Measurements from ENCODE around the gene ARHGAP6.
"Not testable (repeated sequence)": the region's sequence is repeated elsewhere in the genome, so short reads cannot be mapped to it uniquely, and the experiment has no call there.

ARHGAP6 gene

DNA sequence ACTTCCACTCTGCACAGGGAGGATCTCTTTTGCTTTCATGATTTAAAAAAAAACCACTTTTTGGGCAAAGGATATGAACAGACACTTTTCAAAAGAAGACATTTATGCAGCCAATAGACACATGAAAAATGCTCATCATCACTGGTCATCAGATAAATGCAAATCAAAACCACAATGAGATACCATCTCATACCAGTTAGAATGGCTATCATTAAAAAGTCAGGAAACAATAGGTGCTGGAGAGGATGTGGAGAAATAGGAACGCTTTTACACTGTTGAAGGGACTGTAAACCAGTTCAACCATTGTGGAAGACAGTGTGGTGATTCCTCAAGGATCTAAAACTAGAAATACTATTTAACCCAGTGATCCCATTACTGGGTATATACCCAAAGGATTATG, 87.4 kb downstream of the ARHGAP6 start:
- in situ Hi-C loops (cut with HindIII; ENCODE audit: low sequenced_read_pairs) = not testable (repeated sequence)

DNA sequence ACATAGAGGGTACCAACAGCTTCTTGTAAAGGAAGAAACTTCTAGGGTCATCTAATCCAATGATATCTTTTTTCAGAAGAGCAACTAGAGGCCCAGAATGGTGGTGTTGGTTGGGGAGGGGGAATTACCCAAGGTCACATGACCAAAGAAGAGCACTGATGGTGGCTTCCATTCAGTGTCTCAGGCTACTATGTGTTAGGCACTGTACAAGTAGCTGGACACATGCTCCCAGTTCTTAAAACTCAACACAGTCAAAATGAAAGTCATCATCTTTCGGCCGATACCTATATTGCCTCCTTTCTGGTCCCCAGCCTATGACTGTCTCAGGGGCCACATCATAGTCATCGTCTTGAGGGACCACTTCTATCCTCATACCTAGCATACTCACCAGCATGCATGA, 88.1 kb downstream of the ARHGAP6 start:
- in situ Hi-C loops (cut with HindIII; ENCODE audit: low sequenced_read_pairs) = no loop called here

- in situ Hi-C loops (cut with HindIII; ENCODE audit: low sequenced_read_pairs) = no loop called here
Observed at GRCh38 chrX:11575332-11575731, 90.4 kb downstream of the ARHGAP6 start.

DNA sequence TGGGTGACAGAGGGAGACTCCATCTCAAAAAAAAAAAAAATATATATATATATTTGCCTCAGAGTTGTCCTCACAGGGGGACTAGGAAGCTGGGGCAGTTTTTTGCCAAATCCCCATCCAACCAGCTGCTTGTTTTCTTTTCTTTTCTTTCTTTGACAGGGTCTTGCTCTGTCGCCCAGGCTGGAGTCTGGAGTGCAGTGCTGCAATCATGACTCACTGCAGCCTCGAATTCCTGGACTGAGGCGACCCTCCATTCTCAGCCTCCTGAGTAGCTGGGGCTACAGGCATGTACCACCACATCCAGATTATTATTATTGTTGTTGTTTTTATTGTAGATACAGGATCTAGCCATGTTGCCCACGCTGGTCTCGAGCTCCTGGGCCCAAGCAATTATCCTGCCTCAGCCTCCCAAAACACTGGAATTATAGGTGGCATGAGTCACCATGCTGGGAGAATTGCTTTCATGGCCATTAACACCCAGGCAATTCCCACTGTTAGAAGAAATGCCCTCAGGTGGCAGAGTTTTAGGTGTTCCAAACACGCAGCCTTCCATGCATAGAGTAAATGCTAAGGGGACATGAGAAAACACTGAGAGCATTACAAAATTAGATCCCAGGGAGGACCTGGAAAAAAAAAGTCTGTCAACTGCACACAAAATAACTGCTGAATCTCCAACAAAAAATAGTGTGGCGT, 98.0 kb downstream of the ARHGAP6 start:
- in situ Hi-C loops (cut with HindIII; ENCODE audit: low sequenced_read_pairs) = no loop called here

- in situ Hi-C loops (cut with HindIII; ENCODE audit: low sequenced_read_pairs) = no loop called here
Observed at GRCh38 chrX:11566789-11567188, 98.9 kb downstream of the ARHGAP6 start.

DNA sequence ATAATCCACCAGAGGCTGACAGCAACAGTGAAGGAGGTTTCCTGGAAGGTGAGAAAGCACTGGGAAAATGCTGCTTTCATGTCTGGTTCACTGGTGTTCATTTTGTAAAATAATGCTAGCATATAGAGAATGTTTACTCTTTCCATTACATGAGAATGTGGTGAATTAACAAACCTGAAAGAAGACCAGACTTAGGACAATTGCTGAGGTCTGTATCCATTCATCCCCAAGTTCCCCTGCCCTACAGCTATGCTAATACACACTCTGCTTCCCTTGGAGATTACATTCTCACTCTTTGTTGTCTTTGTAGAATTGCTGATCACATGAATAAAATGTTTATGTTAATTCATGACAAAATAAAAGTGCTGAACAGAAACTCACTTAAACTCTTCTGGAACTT, 99.5 kb downstream of the ARHGAP6 start:
- in situ Hi-C loops (cut with HindIII; ENCODE audit: low sequenced_read_pairs) = no loop called here

GRCh38 chrX:11564546-11564945, 101.2 kb downstream of the ARHGAP6 start:
- in situ Hi-C loops (cut with HindIII; ENCODE audit: low sequenced_read_pairs) = no loop called here

- in situ Hi-C loops (cut with HindIII; ENCODE audit: low sequenced_read_pairs) = no loop called here
Observed at GRCh38 chrX:11562570-11562969, 103.2 kb downstream of the ARHGAP6 start.

GRCh38 chrX:11558972-11559371, 106.7 kb downstream of the ARHGAP6 start:
- in situ Hi-C loops (cut with HindIII; ENCODE audit: low sequenced_read_pairs) = no loop called here

DNA sequence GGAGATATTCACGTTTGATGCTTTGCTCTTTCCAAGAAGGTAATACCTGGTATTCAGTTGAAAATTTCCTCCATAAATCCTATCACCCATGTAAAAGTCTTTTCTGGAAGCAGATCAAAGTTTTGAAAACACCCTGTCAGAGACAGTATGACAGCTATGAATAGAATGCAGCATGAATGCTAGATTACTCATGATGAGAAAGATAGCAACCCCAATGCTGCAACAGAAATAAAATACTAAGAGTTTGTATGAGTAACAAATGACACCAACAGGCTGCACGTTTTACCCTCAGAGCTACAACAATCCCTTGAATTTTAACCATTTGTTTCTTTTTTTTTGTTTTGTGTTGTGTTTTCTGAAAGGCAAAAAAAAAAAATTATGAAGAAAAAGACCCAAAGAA, 108.6 kb downstream of the ARHGAP6 start:
- in situ Hi-C loops (cut with HindIII; ENCODE audit: low sequenced_read_pairs) = no loop called here

DNA sequence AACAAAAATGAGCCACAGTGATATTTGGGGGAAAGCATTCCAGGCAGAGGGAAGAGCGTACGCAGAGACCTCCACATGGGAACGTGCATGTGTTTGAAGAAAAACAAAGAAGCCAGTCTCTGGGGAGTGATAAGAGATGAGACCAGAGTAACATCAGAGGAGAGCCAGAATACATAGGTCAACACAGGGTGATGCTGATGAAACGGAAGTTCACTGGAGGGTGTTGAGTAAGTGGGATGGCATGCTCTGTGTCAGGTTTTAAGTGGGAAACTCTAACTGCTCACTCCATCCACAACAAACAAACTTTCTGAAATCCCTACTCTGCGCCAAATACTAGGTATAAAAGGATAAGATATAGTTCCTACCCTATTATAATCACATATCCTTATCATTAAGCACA, 110.0 kb downstream of the ARHGAP6 start:
- in situ Hi-C loops (cut with HindIII; ENCODE audit: low sequenced_read_pairs) = no loop called here

GRCh38 chrX:11553594-11553993, 112.1 kb downstream of the ARHGAP6 start:
- in situ Hi-C loops (cut with HindIII; ENCODE audit: low sequenced_read_pairs) = no loop called here

DNA sequence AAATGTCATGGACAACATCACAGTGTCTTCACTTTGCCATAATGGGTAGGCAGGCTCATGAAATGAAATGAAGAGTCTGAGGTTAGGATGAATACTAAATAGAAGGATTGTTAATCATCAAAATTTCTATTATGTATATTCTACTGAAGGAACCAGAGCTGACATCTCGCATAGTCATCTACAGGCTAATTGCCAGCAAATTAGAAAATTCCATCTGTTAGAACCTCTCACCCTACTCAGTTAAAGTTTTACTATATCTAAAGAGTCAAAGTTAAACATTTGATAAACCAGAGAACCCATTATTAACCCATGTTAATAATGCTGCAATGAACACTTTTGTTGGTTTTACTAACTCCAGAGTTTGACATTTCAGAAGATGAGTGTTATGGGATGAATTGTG, 114.6 kb downstream of the ARHGAP6 start:
- in situ Hi-C loops (cut with HindIII; ENCODE audit: low sequenced_read_pairs) = no loop called here

GRCh38 chrX:11546917-11547316, 118.8 kb downstream of the ARHGAP6 start:
- in situ Hi-C loops (cut with HindIII; ENCODE audit: low sequenced_read_pairs) = loop anchor here (25.0 kb wide), 1 partner anchor 215 kb away; the partner anchor contains the start of gene MSL3

DNA sequence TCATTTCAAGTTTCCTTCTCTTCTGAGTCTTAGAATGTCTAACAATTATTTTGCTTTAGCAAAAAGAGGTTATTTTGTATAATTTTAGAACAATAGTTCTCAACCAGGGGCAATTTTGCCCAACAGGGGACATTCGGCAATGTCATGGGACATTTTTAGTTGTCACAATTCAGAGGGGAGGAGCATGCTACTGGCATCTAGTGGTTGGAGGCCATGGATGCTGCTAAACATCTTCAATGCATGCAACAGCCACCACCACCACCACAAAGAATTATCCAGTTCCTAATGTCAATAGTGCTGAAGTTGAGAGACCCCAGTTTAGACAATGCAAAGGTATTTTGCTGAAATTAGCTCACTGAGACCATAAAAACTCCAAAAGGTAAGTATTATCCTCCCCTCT, 122.5 kb downstream of the ARHGAP6 start:
- in situ Hi-C loops (cut with HindIII; ENCODE audit: low sequenced_read_pairs) = loop anchor here (25.0 kb wide), 1 partner anchor 219 kb away; the partner anchor contains the start of gene MSL3

DNA sequence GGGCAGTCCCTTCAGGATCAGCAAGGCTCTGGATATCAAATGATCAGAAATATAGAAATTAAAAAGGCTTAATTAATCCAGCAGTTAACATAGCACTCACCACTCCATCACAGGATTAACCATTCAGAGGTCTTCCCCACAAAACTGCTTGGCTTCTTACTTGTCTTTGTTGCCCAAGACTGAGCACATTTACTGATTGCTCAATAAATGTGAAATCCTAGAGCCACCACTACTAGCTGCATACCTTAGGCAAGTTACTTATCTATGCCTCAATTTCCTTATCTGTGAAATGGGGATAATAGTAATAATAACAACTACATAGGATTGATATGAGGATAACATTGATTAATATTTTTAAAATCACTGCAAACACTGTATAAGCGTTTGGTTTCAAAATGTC, 124.2 kb downstream of the ARHGAP6 start:
- in situ Hi-C loops (cut with HindIII; ENCODE audit: low sequenced_read_pairs) = loop anchor here (25.0 kb wide), 1 partner anchor 221 kb away; the partner anchor contains the start of gene MSL3

GRCh38 chrX:11540532-11541377, 125.0 kb downstream of the ARHGAP6 start:
- in situ Hi-C loops (cut with HindIII; ENCODE audit: low sequenced_read_pairs) = loop anchor here (25.0 kb wide), 1 partner anchor 222 kb away; the partner anchor contains the start of gene MSL3

- in situ Hi-C loops (cut with HindIII; ENCODE audit: low sequenced_read_pairs) = loop anchor here (25.0 kb wide), 1 partner anchor 225 kb away; the partner anchor contains the start of gene MSL3
Observed at GRCh38 chrX:11537141-11537540, 128.6 kb downstream of the ARHGAP6 start.

DNA sequence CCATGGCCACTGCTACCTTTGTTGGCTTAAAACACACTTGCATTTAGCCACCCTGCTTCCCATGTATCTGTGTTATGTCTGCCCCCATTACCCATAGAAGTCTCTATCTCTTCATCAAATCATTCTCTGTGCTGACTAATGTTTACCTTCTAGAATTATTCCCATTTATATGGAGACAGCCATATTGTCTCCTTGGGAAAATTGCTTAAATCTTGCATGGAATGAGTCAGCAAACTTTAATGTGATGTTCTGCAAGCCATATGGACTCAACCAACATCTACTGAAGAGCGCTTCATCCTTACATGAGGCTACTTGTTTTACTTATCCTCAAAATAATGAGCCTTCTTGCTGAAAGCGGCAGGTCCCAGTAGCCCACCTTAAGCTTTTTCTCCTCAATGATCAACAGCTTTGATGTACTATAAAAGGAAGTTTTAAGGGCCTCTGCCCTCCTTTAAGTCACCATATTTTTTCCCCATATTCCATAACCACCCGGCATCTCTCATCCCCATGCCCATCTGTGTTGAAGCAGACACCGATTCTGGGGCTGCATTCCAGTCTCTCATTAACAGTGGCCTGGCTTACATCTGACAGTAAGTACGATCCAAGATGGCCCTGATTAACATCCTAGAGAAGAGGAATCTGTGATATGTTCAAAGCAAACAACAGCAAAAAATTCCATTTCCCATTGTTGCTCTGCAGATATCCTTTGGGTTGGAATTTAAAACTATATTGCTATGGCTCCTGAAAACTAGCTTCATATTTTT, 130.4 kb downstream of the ARHGAP6 start:
- in situ Hi-C loops (cut with HindIII; ENCODE audit: low sequenced_read_pairs) = loop anchor here (25.0 kb wide), 1 partner anchor 227 kb away; the partner anchor contains the start of gene MSL3

- in situ Hi-C loops (cut with HindIII; ENCODE audit: low sequenced_read_pairs) = loop anchor here (25.0 kb wide), 1 partner anchor 229 kb away; the partner anchor contains the start of gene MSL3
Observed at GRCh38 chrX:11533199-11533651, 132.5 kb downstream of the ARHGAP6 start.

Measured in endothelial cell of hepatic sinusoid (primary cell).